HCT116 (cell line): ENCODE data around the gene CYREN. TPM values are rescaled to one million over a fixed set of nuclear protein-coding genes. Genes with fewer than 3 reads are reported as not detected.
"Not testable (repeated sequence)": the region's sequence is repeated elsewhere in the genome, so short reads cannot be mapped to it uniquely, and the experiment has no call there.

Experiments
- ATAC-seq: fragments of 200-7000 bp; cut with Tn5 transposase; 2 replicates; pipeline ENCODE4 v1.9.1; 2020; ENCODE audit warnings: mild to moderate bottlenecking, moderate library complexity
- BruUV-seq: library from RNA; stranded (reverse); fragments of 400-500 nt; replicated peaks from 2 replicates; lab custom pipeline; 2021; lab: Mats Ljungman, UMichigan
- CTCF ChIA-PET: fragments of 300-600 bp; sonication (Branson Sonifier 250); formaldehyde crosslinking; loops from one replicate; lab custom pipeline; 2021; ENCODE audit warnings: antibody characterized with exemption; lab: Charles Lee
- POLR2A ChIA-PET: fragments of 300-600, 350-600 bp; sonication (Branson Sonifier 250); formaldehyde crosslinking; loops from one replicate; lab custom pipeline; 2021; ENCODE audit warnings: antibody characterized with exemption; lab: Charles Lee
- RAD21 ChIA-PET, 2 experiments: fragments of 300-600 bp; sonication (Branson Sonifier 250); formaldehyde crosslinking; loops; one replicate each; lab custom pipeline; 2023; ENCODE audit warnings: low total read pairs in 2 of 2; ENCODE audit not compliant: uncharacterized antibody in 2 of 2, unreplicated experiment in 2 of 2, low non-redundant PET in 1 of 2; lab: Charles Lee
- DNase-seq: peaks from one replicate; pipeline ENCODE4 v3.0.0-alpha.2; 2010; ENCODE audit warnings: low read depth, low spot score
- H2AFZ ChIP-seq: fragments of 200-600 bp; shearing (Covaris generic), sonication (generic); 2 replicates; pipeline ENCODE4 v1.6.1; 2017; ENCODE audit warnings: low read depth, mixed run types, mixed read lengths, antibody characterized with exemption, low read length; ENCODE audit not compliant: poor library complexity, severe bottlenecking
- H3K27ac ChIP-seq: 2 replicates; pipeline ENCODE4 v1.5.1; 2012; ENCODE audit warnings: low read depth, low read length
- H3K27me3 ChIP-seq: fragments of 200-600 bp; sonication (generic); 2 replicates; pipeline ENCODE4 v1.6.1; 2016; ENCODE audit warnings: mixed run types, low read length, mixed read lengths; ENCODE audit not compliant: insufficient read depth
- H3K36me3 ChIP-seq, 2 experiments: fragments of 200-500 bp in 1 of 2; fragments of 200-600 bp in 1 of 2; sonication (Bioruptor generic) in 1 of 2; sonication (generic) in 1 of 2; 2 replicates each; pipeline versions ENCODE4 v1.5.1 to v1.6.1; 2014 to 2016; ENCODE audit warnings: low read length in 2 of 2, inconsistent platforms in 1 of 2, mixed read lengths in 1 of 2, mixed run types in 1 of 2; ENCODE audit not compliant: insufficient read depth in 2 of 2, control insufficient read depth in 1 of 2
- H3K4me1 ChIP-seq, 2 experiments: fragments of 200-600 bp in 1 of 2; sonication (generic) in 1 of 2; 2 replicates each; pipeline versions ENCODE4 v1.5.1 to v1.6.1; 2012 to 2017; ENCODE audit warnings: low read length in 2 of 2, inconsistent platforms in 1 of 2, mild to moderate bottlenecking in 1 of 2, mixed read lengths in 1 of 2, mixed run types in 1 of 2, moderate library complexity in 1 of 2; ENCODE audit not compliant: insufficient read depth in 2 of 2, control insufficient read depth in 1 of 2
- H3K4me2 ChIP-seq: fragments of 200-600 bp; sonication (generic); 2 replicates; pipeline ENCODE4 v1.6.1; 2017; ENCODE audit warnings: mixed run types, low read length, mixed read lengths
- H3K4me3 ChIP-seq, 2 experiments: fragments of 200-600 bp in 1 of 2; sonication (generic) in 1 of 2; replicated peaks in 1 of 2; 2 replicates each; pipeline ENCODE4 v1.5.1; 2011 to 2016; ENCODE audit warnings: low read length in 2 of 2, control low read depth in 1 of 2, low read depth in 1 of 2, mild to moderate bottlenecking in 1 of 2, mixed read lengths in 1 of 2, mixed run types in 1 of 2
- H3K79me2 ChIP-seq: fragments of 200-600 bp; sonication (generic); 2 replicates; pipeline ENCODE4 v1.6.1; 2017; ENCODE audit warnings: mild to moderate bottlenecking, mixed run types, low read length, moderate library complexity, mixed read lengths; ENCODE audit not compliant: insufficient read depth
- H3K9ac ChIP-seq: fragments of 200-600 bp; sonication (generic); 2 replicates; pipeline ENCODE4 v1.6.1; 2016; ENCODE audit warnings: low read length, mixed read lengths
- H3K9me2 ChIP-seq: fragments of 200-600 bp; sonication (generic), shearing (Covaris generic); 2 replicates; pipeline ENCODE4 v1.6.1; 2017; ENCODE audit warnings: mixed run types, mild to moderate bottlenecking, moderate library complexity; ENCODE audit not compliant: insufficient read depth
- H3K9me3 ChIP-seq, 2 experiments: fragments of 200-500 bp in 1 of 2; fragments of 200-600 bp in 1 of 2; sonication (Bioruptor generic) in 1 of 2; sonication (generic) in 1 of 2; 2 replicates each; pipeline ENCODE4 v1.6.1; 2014 to 2017; ENCODE audit warnings: low read length in 2 of 2, mixed read lengths in 2 of 2, inconsistent platforms in 1 of 2, low read depth in 1 of 2, mild to moderate bottlenecking in 1 of 2, mixed run types in 1 of 2, moderate library complexity in 1 of 2; ENCODE audit not compliant: control insufficient read depth in 1 of 2, insufficient read depth in 1 of 2
- H4K20me1 ChIP-seq: fragments of 200-600 bp; sonication (generic), shearing (Covaris generic); 2 replicates; pipeline ENCODE4 v1.6.1; 2017; ENCODE audit warnings: mixed run types, mild to moderate bottlenecking, moderate library complexity; ENCODE audit not compliant: insufficient read depth
- ATF3 ChIP-seq: IDR thresholded peaks from 2 replicates; pipeline ENCODE4 v1.6.1; 2012
- CEBPB ChIP-seq: IDR thresholded peaks from 2 replicates; pipeline ENCODE4 v1.6.1; 2012; ENCODE audit warnings: low read depth
- CTCF ChIP-seq, 3 experiments: fragments of 200-600 bp in 1 of 3; sonication (generic) in 1 of 3; IDR thresholded peaks in 2 of 3; conservative IDR thresholded peaks in 1 of 3; 2 replicates each; pipeline ENCODE4 v1.5.1; 2012 to 2017; ENCODE audit warnings: low read depth in 2 of 3, low read length in 2 of 3, antibody characterized with exemption in 1 of 3, borderline replicate concordance in 1 of 3, control low read depth in 1 of 3, mild to moderate bottlenecking in 1 of 3, mixed read lengths in 1 of 3, mixed run types in 1 of 3, moderate library complexity in 1 of 3; ENCODE audit not compliant: insufficient read depth in 1 of 3
- EGR1 ChIP-seq: IDR thresholded peaks from 2 replicates; pipeline ENCODE4 v1.6.1; 2012; ENCODE audit warnings: low read depth
- POLR2A ChIP-seq: IDR thresholded peaks from 2 replicates; pipeline ENCODE4 v1.7.0; 2011; ENCODE audit warnings: borderline replicate concordance; ENCODE audit not compliant: insufficient read depth, insufficient read length; ENCODE audit errors: extremely low read depth
- SIN3A ChIP-seq: IDR thresholded peaks from 2 replicates; pipeline ENCODE4 v1.6.1; 2012; ENCODE audit warnings: low read depth
- SP1 ChIP-seq: IDR thresholded peaks from 2 replicates; pipeline ENCODE4 v1.6.1; 2012; ENCODE audit warnings: low read depth
- TCF7L2 ChIP-seq: IDR thresholded peaks from 2 replicates; pipeline ENCODE4 v1.7.0; 2011; ENCODE audit warnings: borderline replicate concordance, inconsistent platforms; ENCODE audit not compliant: insufficient read depth, insufficient read length; ENCODE audit errors: extremely low read depth
- ZBTB33 ChIP-seq: IDR thresholded peaks from 2 replicates; pipeline ENCODE4 v1.6.1; 2011; ENCODE audit warnings: mild to moderate bottlenecking, low read length, moderate library complexity; ENCODE audit not compliant: insufficient replicate concordance; ENCODE audit errors: extremely low read depth
- ZFX ChIP-seq: fragments of 450-650 bp; IDR thresholded peaks from 2 replicates; pipeline ENCODE4 v1.6.1; 2017
- intact Hi-C: fragments of 100-400 bp; cut with micrococcal nuclease; formaldehyde crosslinking; loops from 2 replicates; pipeline ENCODE4 v1.10.0; 2022
- total RNA-seq: library from RNA; stranded (reverse); gene quantifications from one replicate; pipeline ENCODE4 v1.2.1, GENCODE V29; 2021; ENCODE audit not compliant: unreplicated experiment

Gene CYREN
- total RNA-seq, 1 experiment from 2014 or later, result 54.5 TPM

- TF ChIP-seq ATF3, result no peak
- no peak for TF ChIP-seq SIN3A
- no peak for TF ChIP-seq ZBTB33
- TF ChIP-seq TCF7L2, result no peak
Measured at GRCh38 chr7:135128931-135129330, 41.6 kb downstream of the CYREN start (continued).

- H3K9ac ChIP-seq, H3K9me2 ChIP-seq, BruUV-seq, H3K79me2 ChIP-seq, H3K27me3 ChIP-seq, H2AFZ ChIP-seq, CTCF ChIA-PET, H3K27ac ChIP-seq, POLR2A ChIA-PET, H4K20me1 ChIP-seq, H3K4me3 ChIP-seq, H3K4me1 ChIP-seq, DNase-seq, RAD21 ChIA-PET, intact Hi-C loops, H3K4me2 ChIP-seq, ATAC-seq, H3K9me3 ChIP-seq, H3K36me3 ChIP-seq: not testable (repeated sequence)
Measured at GRCh38 chr7:135124631-135125030, 45.9 kb downstream of the CYREN start.

DNA sequence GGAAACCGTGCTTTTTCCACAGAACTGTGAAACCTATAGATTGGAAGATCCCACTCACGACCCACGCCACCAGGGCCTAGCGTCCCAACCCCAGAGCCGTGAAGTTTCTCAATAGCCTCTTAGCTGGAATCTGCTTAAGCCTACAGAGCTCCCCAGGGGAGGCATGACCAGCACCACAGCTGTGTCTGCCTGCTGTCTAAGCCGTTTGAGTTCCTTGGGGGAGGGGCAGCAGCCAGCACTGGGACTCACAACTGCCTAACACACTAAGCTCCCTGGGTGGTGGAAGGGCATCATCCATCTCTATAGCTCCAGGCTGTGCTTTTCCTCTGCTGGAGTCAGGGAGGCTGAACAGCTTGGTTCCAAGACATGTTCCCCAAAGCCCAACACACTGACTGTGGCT, 48.6 kb downstream of the CYREN start:
- H3K9me2 ChIP-seq, result no peaks in the 10 kb centered on the region
- ChIA-PET CTCF (no interaction called here), RAD21 (no interaction called here)

More for the DNA sequence above, 48.6 kb downstream of the CYREN start:
- no peak for ATAC-seq
- no peak overlapping the region for H3K9ac ChIP-seq
- H3K27ac ChIP-seq, result no peak overlapping the region
- intact Hi-C loops, result no loop called here
- no peak overlapping the region for H3K4me3 ChIP-seq
- TF ChIP-seq EGR1 (no peak), CEBPB (no peak), ZFX (no peak), TCF7L2 (no peak), SP1 (no peak), POLR2A (no peak), CTCF (IDR thresholded peaks at IDR 0.05 in 2 of 3, conservative IDR thresholded peaks at IDR 0.05 in 1 of 3; ENCODE audit: borderline replicate concordance in 1 of 3, insufficient read depth in 1 of 3, low read depth in 2 of 3, low read length in 2 of 3) (no peak)
- H3K27me3 ChIP-seq, result no peaks in the 10 kb centered on the region
- BruUV-seq, result no TSS peak
- DNase-seq, result no peak
- no peak overlapping the region for H3K4me2 ChIP-seq
- no peak overlapping the region for H2AFZ ChIP-seq
- no peaks in the 10 kb centered on the region for H3K4me1 ChIP-seq
- H3K9me3 ChIP-seq, result peaks cover 0 to 7% of the 10 kb centered on the region in 2 experiments; a peak in 1 of 4 replicates
- H4K20me1 ChIP-seq, result no peaks in the 10 kb centered on the region
- H3K79me2 ChIP-seq, result no peaks in the 10 kb centered on the region
- POLR2A ChIA-PET, result no interaction called here
- no peaks in the 10 kb centered on the region for H3K36me3 ChIP-seq
